ENCODE measurements around the gene DLGAP1. TPM values are rescaled to one million over a fixed set of nuclear protein-coding genes. Genes with fewer than 3 reads are reported as not detected.

DLGAP1 gene
- polyA plus RNA-seq, 1 of the 3 experiments (the other 2 are of a cell fraction) = not detected

GRCh38 chr18:4058179-4058578 lies 396.9 kb downstream of the DLGAP1 start:
- H2AFZ ChIP-seq (ENCODE audit: low read depth) = no peak overlapping the region
- 0 out of 2 replicates have a peak, but pooled peaks cover 10% of the 10 kb centered on the region for H3K9me3 ChIP-seq
- H3K27ac ChIP-seq (ENCODE audit: low read depth in 2 of 2, low read length in 1 of 2) = no peak overlapping the region
- WGBS (ENCODE audit: low lambda C conversion rate) = 17% methylated on average over 1 of the region's 1 CpG
- no peaks in the 10 kb centered on the region for H3F3A ChIP-seq (replicated peaks; ENCODE audit: insufficient read depth)
- H4K20me1 ChIP-seq (ENCODE audit: insufficient read depth) = no peaks in the 10 kb centered on the region
- no peaks in the 10 kb centered on the region for H3K79me2 ChIP-seq (ENCODE audit: insufficient read depth)
- ChIA-PET POLR2A (no interaction called here), CTCF (interaction anchor here (1.0 kb wide), 1 partner anchor 10 kb away, joined by 3 read pairs; no protein-coding TSS in a partner anchor)
- no peak overlapping the region for H3K4me2 ChIP-seq
- no peak for DNase-seq
- H3K9ac ChIP-seq = no peak overlapping the region
- H3K27me3 ChIP-seq (ENCODE audit: insufficient read depth) = no peaks in the 10 kb centered on the region
- H3K4me1 ChIP-seq (ENCODE audit: control insufficient read depth in 1 of 2, insufficient read depth in 2 of 2, low read depth in 1 of 2, low read length in 1 of 2) = no peaks in the 10 kb centered on the region
- no peak for TF ChIP-seq NFIC (IDR thresholded peaks at IDR 0.05; ENCODE audit: borderline replicate concordance)
- TF ChIP-seq MXI1 (IDR thresholded peaks at IDR 0.05; ENCODE audit: low read depth, low read length) = no peak
- no peak for TF ChIP-seq USF2 (IDR thresholded peaks at IDR 0.05; ENCODE audit: borderline replicate concordance, low read depth, low read length)
- no peak for TF ChIP-seq EZH2phosphoT487 (IDR thresholded peaks at IDR 0.05; ENCODE audit: borderline replicate concordance, low read depth)
- TF ChIP-seq RXRA (IDR thresholded peaks at IDR 0.05; ENCODE audit: borderline replicate concordance, low read depth) = no peak
- TF ChIP-seq TEAD4 (IDR thresholded peaks at IDR 0.05; ENCODE audit: borderline replicate concordance, insufficient read depth) = no peak
- no peak for TF ChIP-seq MEF2A (IDR thresholded peaks at IDR 0.05; ENCODE audit: borderline replicate concordance, low read depth)
- no peak for TF ChIP-seq SIN3A (IDR thresholded peaks at IDR 0.05; ENCODE audit: borderline replicate concordance, low read depth, low read length)
- no peaks in the 10 kb centered on the region for H3K36me3 ChIP-seq (replicated peaks in 1 of 2; ENCODE audit: control insufficient read depth in 1 of 2, insufficient read depth in 2 of 2, low read length in 1 of 2)
- H3K9me2 ChIP-seq = no peaks in the 10 kb centered on the region
- no peak overlapping the region for H3K4me3 ChIP-seq (ENCODE audit: low read depth in 2 of 2, low read length in 1 of 2)

DNA sequence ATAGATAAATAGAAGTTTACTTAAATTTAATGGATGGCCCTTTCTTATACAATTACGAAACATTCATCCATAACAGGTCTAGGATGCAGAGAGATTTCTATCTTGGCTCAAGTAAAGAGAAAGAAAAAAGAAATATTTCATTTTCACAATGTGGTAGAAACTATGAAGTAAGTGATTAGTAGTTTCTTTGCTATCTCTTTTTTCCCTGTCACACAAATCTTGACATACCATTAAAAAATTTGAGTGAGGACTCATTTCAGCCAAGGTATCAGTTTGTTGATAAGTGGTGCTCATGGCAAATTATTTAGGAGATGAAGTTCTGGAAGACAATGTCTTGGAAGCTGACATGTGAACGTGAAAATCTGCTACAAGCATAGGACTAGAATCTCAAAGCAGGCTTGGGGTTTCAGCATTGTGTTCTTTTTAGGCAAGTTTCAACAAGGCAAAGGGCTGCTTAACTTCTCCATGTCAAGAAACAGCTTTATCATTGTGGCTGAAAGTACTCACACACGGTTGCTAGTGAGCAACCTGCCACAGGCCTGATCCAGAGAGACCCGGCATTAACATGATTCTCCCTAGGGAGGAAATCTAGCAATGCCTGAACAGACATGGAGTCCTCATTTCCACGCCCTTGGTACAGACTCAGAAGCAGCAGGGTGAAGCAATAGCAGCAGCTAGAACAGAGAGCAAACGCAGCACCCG lies 414.6 kb downstream of the DLGAP1 start:
- H3K9me2 ChIP-seq = no peaks in the 10 kb centered on the region
- 13% methylated on average over 6 of the region's 7 CpGs for WGBS (ENCODE audit: low lambda C conversion rate)
- POLR2A ChIA-PET = no interaction called here
- no peaks in the 10 kb centered on the region for H3K36me3 ChIP-seq (replicated peaks in 1 of 2; ENCODE audit: control insufficient read depth in 1 of 2, insufficient read depth in 2 of 2, low read length in 1 of 2)
- no peak overlapping the region for H3K4me2 ChIP-seq
- no peak overlapping the region for H3K9ac ChIP-seq
- H3K27ac ChIP-seq (ENCODE audit: low read depth in 2 of 2, low read length in 1 of 2) = no peak overlapping the region
- no peaks in the 10 kb centered on the region for H3K9me3 ChIP-seq
- no peaks in the 10 kb centered on the region for H3K79me2 ChIP-seq (ENCODE audit: insufficient read depth)
- no peaks in the 10 kb centered on the region for H3K27me3 ChIP-seq (ENCODE audit: insufficient read depth)
- no peak overlapping the region for H2AFZ ChIP-seq (ENCODE audit: low read depth)
- no peaks in the 10 kb centered on the region for H3K4me1 ChIP-seq (ENCODE audit: control insufficient read depth in 1 of 2, insufficient read depth in 2 of 2, low read depth in 1 of 2, low read length in 1 of 2)
- TF ChIP-seq NFIC (IDR thresholded peaks at IDR 0.05; ENCODE audit: borderline replicate concordance) (no peak), USF1 (IDR thresholded peaks at IDR 0.05; ENCODE audit: borderline replicate concordance, low read depth) (no peak), FOSL2 (IDR thresholded peaks at IDR 0.05; ENCODE audit: borderline replicate concordance, low read depth) (no peak), FOXJ3 (CRISPR knock-in tag; IDR thresholded peaks at IDR 0.05) (no peak), RCOR1 (IDR thresholded peaks at IDR 0.05; ENCODE audit: low read length) (no peak)
- TF ChIP-seq, protein P1, sequence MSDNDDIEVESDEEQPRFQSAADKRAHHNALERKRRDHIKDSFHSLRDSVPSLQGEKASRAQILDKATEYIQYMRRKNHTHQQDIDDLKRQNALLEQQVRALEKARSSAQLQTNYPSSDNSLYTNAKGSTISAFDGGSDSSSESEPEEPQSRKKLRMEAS (IDR thresholded peaks at IDR 0.05; ENCODE audit: low read depth) = no peak
- TF ChIP-seq, protein P2, sequence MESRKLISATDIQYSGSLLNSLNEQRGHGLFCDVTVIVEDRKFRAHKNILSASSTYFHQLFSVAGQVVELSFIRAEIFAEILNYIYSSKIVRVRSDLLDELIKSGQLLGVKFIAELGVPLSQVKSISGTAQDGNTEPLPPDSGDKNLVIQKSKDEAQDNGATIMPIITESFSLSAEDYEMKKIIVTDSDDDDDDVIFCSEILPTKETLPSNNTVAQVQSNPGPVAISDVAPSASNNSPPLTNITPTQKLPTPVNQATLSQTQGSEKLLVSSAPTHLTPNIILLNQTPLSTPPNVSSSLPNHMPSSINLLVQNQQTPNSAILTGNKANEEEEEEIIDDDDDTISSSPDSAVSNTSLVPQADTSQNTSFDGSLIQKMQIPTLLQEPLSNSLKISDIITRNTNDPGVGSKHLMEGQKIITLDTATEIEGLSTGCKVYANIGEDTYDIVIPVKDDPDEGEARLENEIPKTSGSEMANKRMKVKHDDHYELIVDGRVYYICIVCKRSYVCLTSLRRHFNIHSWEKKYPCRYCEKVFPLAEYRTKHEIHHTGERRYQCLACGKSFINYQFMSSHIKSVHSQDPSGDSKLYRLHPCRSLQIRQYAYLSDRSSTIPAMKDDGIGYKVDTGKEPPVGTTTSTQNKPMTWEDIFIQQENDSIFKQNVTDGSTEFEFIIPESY (IDR thresholded peaks at IDR 0.05; ENCODE audit: borderline replicate concordance, low read depth) = no peak
- no peak overlapping the region for H3K4me3 ChIP-seq (ENCODE audit: low read depth in 2 of 2, low read length in 1 of 2)
- no peaks in the 10 kb centered on the region for H3F3A ChIP-seq (replicated peaks; ENCODE audit: insufficient read depth)
- H4K20me1 ChIP-seq (ENCODE audit: insufficient read depth) = no peaks in the 10 kb centered on the region
- CTCF ChIA-PET = interaction anchor here (1.0 kb wide), 1 partner anchor 28 kb away, joined by 4 read pairs; no protein-coding TSS in a partner anchor
- DNase-seq = no peak
